Measurements from ENCODE around the gene RBM11.

RBM11 gene

DNA sequence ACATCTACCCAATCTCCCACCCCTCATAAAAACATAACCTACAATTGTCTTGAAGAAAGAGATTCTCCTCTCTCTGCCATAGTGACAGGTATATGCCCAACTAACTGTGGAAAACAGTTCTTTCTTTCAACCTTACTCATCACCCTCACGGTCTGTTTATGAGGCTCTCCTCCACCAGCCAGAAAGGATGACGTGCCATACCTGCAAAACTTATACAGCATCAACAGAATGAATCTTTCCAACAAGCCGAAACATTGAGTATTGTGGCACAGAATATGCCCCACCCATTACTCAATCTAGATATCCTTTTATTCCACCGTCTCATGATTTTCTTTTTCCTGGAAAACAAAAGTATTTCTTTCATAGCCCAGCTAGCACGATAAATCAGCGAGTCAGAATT lies 55.7 kb downstream of the RBM11 start:
- no peak overlapping the region for H3K9ac ChIP-seq (ENCODE audit: low read length)
- no peak overlapping the region for H3K27ac ChIP-seq (ENCODE audit: low read length)
- H3K27me3 ChIP-seq (ENCODE audit: control insufficient read depth, insufficient read depth, low read length): no peaks in the 10 kb centered on the region
- H3K4me3 ChIP-seq (ENCODE audit: low read length): no peak overlapping the region
- H3K4me1 ChIP-seq (ENCODE audit: control insufficient read depth, low read depth, low read length): no peaks in the 10 kb centered on the region
- H3K36me3 ChIP-seq (ENCODE audit: control insufficient read depth, low read depth, low read length): no peaks in the 10 kb centered on the region
- H3K9me3 ChIP-seq (ENCODE audit: control insufficient read depth, low read depth, low read length): no peaks in the 10 kb centered on the region

- no peak overlapping the region for H3K27ac ChIP-seq (ENCODE audit: low read length)
- H3K27me3 ChIP-seq (ENCODE audit: control insufficient read depth, insufficient read depth, low read length): no peaks in the 10 kb centered on the region
- H3K4me3 ChIP-seq (ENCODE audit: low read length): no peak overlapping the region
- H3K9me3 ChIP-seq (ENCODE audit: control insufficient read depth, low read depth, low read length): no peaks in the 10 kb centered on the region
- H3K36me3 ChIP-seq (ENCODE audit: control insufficient read depth, low read depth, low read length): no peaks in the 10 kb centered on the region
- no peaks in the 10 kb centered on the region for H3K4me1 ChIP-seq (ENCODE audit: control insufficient read depth, low read depth, low read length)
- H3K9ac ChIP-seq (ENCODE audit: low read length): no peak overlapping the region
Measured at GRCh38 chr21:14273736-14274538, 58.0 kb downstream of the RBM11 start.

DNA sequence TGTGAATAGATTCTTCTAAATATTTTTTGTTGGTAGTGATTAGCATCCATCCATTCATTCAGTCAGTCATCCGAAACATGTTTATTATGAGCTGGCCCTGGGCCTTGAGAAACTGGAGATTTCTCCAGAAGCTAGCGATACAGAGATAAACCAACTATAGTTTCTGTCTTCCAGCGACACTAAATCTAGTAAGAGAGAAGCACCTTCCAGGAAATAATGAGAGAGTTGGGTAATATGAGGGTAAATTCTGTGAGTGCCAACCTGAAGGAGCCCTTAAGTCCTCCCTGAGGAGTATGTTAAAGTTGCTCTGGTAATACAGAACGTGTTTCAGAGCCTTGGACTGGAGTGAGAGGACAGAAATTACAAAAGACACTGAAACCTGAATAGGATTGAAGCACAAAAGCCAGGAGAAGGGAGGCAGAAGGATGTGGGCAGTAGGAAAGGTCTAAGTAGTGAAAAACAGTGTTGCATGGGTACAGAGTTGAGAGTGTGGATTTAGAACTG lies 59.8 kb downstream of the RBM11 start:
- H3K27me3 ChIP-seq (ENCODE audit: control insufficient read depth, insufficient read depth, low read length): peaks cover 6% of the 10 kb centered on the region
- H3K4me1 ChIP-seq (ENCODE audit: control insufficient read depth, low read depth, low read length): peaks cover 12% of the 10 kb centered on the region
- H3K27ac ChIP-seq (ENCODE audit: low read length): no peak overlapping the region
- H3K9me3 ChIP-seq (ENCODE audit: control insufficient read depth, low read depth, low read length): no peaks in the 10 kb centered on the region
- no peak overlapping the region for H3K9ac ChIP-seq (ENCODE audit: low read length)
- no peaks in the 10 kb centered on the region for H3K36me3 ChIP-seq (ENCODE audit: control insufficient read depth, low read depth, low read length)
- H3K4me3 ChIP-seq (ENCODE audit: low read length): no peak overlapping the region
